NCI-H526 treated with DMSO at 0.1 percent for 48 hours (cell line): ENCODE measurements around the gene ZFAND2A.
A peak's percentile ranks its signal among the peaks of the same experiment; 100 is the strongest.
"Not testable (repeated sequence)": the region's sequence is repeated elsewhere in the genome, so short reads cannot be mapped to it uniquely, and the experiment has no call there.

Experiments
- DNase-seq: peaks from one replicate; lab custom pipeline; 2025; lab: John Stamatoyannopoulos, UW

The ZFAND2A gene, protein sequence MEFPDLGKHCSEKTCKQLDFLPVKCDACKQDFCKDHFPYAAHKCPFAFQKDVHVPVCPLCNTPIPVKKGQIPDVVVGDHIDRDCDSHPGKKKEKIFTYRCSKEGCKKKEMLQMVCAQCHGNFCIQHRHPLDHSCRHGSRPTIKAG

DNA sequence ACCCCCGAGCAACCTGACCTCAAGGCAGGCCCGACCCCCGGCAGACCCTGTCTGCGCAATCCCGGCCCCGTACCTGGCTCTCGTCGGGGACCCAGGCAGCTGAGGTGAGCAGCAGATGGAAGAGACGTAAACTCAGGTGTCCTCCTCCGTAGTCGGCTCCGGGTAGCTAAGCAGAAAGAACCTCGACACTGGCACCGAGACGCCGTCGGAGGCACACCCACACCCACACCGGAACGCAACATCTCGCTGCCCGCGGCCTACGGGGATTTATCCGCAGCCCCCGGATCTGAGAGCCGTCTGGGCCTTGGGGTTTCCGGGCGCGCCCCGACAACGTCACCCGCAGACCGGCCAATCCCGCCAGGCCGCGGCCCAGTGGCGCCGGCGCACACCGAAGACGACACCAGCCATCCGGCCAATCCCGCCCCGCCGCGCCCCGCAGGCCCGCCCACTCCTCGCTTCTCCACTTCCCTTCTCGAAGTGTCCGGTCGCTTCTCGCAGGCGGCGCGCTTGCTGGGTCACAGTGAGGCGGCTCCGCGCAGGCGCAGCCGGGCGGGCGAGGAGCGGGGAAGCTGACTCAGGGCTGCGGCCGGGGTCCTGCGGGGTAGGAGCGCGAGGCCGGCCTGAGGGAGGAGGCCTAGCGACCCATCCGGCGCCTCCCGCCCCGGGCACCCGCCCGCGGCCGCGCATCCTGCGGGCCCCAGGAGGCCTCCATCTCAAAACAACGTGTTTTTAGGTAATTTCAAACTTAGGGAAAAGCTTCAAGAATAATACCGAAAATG lies at the start of gene ZFAND2A:
Gene ZFAND2A (minus strand): TSS at position 306 of the 779 bp plus-strand sequence. CDS start 1,984 bp downstream, outside the sequence.
- DNase-seq, result peak; percentile 90

DNA sequence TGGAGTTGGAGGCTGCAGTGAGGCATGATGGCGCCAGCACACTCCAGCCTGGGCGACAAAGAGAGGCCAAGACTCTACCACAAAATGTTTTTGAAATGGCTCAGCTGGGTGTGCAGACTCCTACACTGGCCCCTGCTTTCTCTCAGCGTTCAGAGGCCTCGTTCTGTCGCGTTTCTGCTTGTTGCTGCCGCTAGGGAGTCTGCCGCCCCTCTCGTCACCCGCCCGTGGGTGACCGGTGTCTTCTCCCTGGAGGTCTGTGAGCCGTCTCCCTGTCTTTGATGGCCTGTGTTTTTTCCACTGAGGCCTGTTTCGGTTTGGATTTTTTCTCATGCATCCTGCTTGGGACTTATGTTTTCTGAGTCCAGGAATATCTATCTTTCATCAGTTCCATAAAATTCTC lies 49.1 kb upstream of the ZFAND2A start:
- DNase-seq, result no peak

- not testable (repeated sequence) for DNase-seq
Observed at GRCh38 chr7:1205742-1206141, 45.7 kb upstream of the ZFAND2A start.

DNA sequence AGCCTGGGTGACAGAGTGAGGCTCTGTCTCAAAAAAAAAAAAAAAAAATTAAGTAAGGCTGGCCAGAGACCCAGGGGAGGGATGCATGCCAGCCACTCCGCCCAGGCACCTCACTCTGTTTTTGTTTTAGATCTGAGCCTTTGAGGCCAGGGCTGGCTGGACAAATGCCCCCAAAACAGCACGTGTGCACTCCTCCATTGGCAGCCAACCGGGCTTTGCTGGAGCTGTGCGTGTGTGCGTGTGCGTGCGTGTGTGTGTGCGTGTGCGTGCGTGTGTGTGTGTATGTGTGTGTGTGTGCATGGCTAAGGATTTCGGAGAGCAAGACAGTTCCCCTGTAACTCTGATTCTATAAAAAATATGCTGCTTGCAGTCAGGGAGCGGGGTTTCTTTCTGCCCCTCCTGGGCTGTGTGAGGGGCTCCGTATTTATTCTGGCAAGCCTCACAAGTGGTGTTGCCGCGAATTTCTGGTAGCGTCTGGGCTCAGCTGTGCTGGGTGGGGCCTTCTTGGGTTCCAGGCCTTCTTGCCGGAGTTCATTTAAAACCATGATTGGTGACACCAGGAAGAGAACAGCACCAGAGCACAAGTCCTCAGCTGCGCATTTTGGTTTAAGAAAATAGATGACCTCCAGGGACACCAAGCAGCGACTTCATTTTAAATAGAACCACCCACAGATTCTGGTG lies 44.6 kb upstream of the ZFAND2A start:
- DNase-seq, result no peak

DNA sequence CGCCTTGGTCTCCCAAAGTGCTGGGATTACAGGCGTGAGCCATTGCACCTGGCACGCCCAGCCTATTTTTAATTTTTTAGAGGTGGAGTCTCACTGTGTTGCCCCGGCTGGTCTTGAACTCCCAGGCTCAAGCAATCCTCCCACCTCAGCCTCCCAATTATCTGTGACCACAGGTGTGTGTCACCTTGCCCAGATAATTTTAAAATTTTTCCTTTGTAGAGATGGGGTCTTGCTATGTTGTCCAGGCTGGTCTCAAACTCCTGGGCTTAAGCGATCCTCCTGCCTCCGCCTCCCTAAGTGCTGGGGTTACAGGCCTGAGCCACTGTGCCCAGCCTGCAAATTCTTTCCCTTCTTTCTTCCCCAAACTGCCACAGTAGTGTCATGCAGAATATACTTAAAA lies 42.9 kb upstream of the ZFAND2A start:
- not testable (repeated sequence) for DNase-seq

DNA sequence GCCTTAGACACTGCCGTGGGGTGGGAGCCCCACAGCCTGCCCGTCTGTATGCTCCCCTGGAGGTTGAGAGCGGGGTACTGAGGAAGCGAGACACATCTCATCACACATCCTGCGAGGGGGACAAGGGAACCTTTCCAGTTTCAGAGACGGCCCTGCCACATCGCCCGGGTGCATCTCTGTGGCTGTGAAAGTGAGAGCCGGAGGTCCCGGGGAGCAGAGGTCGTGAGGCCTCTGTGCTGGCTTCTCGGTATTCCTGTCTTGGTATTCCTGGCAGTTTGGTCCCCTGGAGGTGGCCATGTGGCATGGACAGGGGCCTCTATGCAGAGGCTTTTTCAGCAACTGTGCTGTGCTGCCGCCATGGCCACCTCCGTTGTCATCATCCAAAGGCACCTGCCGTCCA lies 41.9 kb upstream of the ZFAND2A start:
- DNase-seq, result no peak

DNA sequence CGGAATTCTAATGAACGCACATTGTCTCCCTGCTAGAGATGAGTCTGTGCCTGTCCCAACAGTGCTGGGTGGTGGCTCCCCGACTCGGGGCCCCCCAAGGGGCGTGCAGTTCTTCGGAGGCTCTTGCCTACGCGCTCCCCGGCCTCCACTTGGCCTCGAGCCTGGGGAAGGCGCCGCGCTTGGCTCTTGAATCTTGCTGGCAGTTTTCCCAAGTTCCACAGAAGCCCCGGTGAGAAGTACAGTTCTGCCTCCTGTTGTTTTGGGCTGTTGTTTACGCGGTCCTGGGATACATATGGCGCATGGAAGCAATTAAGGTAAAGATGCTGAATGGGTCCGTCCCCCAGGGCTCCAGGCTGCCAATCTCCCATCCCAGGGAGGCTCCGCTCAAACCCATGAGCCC lies 40.0 kb upstream of the ZFAND2A start:
- DNase-seq, result no peak

- peak; percentile 8 for DNase-seq
Observed at GRCh38 chr7:1197997-1198625, 38.1 kb upstream of the ZFAND2A start.

GRCh38 chr7:1196950-1197349 lies 37.0 kb upstream of the ZFAND2A start:
- DNase-seq, result no peak

DNA sequence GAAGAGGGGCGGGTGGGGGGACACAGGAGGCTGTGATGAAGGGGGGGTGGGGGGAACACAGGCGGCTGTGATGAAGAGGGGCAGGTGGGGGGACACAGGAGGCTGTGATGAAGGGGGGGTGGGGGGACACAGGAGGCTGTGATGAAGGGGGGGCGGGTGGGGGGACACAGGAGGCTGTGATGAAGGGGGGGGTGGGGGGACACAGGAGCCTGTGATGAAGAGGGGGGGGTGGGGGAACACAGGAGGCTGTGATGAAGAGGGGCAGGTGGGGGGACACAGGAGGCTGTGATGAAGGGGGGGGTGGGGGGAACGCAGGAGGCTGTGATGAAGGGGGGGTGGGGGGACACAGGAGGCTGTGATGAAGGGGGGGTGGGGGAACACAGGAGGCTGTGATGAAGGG lies 36.4 kb upstream of the ZFAND2A start:
- not testable (repeated sequence) for DNase-seq

- peak; percentile 29 for DNase-seq
Observed at GRCh38 chr7:1193593-1194424, 33.8 kb upstream of the ZFAND2A start.

GRCh38 chr7:1192171-1192676 lies 32.2 kb upstream of the ZFAND2A start:
- DNase-seq, result no peak

- no peak for DNase-seq
Observed at GRCh38 chr7:1189986-1190772, 30.2 kb upstream of the ZFAND2A start.

DNA sequence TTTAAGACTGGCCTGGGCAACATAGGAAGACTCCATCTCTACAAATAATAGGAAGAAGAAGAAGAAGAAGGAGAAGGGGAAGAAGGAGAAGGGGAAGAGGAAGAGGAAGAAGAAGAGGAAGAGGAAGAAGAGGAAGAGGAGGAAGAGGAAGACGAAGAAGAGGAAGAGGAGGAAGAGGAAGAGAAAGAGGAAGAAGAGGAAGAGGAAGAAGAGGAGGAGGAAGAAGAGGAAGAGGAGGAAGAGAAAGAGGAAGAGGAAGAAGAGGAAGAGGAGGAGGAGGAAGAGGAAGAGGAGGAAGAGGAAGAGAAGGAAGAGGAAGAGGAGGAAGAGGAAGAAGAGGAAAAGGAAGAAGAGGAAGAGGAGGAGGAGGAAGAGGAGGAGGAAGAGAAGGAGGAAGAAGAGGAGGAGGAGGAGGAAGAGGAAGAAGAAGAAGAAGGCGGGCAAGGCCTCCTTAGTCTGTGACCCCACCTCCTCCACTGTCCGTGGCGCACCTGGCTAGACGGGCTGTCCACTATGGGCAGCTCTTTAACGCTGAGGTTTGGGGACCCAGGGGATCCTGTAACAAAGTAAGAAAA lies 28.8 kb upstream of the ZFAND2A start:
- no peak for DNase-seq

DNA sequence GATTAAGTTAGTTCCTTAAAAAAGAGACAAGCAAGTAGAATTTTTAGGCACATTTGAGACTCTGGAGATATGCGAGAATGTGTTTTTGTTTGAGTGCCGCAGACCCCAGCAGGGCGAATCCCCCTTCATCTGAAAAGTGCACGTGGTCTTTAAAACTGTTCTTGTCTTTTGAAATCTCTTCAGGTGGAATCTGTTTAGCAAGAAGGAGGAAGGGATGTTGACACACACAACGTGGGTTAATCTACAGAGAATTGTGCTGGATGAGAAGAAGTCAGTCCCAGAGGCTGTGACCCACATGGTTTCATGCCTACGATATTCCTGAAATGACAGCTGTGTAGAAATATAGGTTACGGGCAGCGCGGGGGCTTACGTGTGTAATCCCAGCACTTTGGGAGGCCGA lies 27.1 kb upstream of the ZFAND2A start:
- DNase-seq, result no peak

DNA sequence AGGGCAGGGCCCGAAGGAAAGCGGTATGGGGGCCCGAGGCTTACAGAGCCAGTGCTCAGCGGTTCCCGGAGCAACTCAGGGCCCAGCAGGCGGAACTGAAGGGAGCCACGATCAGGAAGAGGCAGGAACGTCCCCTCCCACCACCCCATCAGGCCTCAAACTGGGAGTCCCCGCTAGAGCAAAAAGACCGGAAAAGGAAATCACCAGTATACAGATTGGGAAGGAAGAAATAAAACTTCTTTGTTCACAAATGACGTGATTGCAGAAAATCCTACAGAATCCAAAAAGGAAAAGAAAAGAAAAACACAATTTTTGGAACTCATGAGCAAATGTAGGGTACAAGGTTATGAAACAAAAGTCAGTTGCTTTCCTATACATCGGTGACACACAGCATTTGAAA lies 21.6 kb upstream of the ZFAND2A start:
- DNase-seq, result no peak

DNA sequence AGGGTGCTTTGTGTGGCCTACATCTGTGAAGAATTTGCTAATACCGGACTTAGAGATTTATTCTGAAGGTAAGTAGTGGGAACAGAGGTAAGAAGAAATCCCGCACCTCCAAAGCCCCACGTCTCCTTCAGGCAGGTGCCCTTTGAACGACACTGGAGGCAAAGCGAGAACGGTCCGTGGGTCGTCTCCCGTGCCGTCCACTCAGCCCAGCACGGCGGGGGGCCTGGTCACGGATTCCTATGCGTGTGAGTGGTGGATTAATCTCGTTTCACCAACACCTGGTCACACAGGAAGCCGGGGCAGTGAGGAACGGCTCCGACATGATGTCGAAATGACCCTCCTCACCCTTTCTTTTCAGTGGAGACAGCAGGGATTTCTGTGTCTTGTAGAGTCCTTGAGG lies 21.0 kb upstream of the ZFAND2A start:
- DNase-seq, result no peak

DNA sequence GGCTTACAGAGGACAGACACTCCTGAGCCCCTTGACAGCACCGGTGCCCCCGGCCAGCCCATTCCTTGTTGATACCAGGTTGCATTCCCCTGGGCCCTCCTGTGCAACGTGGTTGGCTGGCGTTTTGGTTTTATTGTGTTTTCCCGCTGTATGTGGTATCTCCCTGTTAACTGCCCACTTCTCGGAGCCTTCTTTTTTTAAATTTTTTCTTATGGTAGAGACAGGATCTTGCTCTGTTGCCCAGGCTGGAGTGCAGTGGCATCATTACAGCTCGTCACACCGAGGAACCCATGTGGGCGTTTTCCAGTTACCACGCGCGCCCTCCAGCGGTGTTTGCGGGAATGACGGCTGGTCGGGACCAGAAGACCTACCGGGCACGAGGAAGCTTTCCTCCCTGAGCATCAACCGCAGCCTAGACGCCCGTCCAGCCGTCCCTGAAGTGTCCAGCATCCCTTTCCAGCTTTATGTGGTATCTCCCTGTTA lies 16.9 kb upstream of the ZFAND2A start:
- DNase-seq, result peak; percentile 32

DNA sequence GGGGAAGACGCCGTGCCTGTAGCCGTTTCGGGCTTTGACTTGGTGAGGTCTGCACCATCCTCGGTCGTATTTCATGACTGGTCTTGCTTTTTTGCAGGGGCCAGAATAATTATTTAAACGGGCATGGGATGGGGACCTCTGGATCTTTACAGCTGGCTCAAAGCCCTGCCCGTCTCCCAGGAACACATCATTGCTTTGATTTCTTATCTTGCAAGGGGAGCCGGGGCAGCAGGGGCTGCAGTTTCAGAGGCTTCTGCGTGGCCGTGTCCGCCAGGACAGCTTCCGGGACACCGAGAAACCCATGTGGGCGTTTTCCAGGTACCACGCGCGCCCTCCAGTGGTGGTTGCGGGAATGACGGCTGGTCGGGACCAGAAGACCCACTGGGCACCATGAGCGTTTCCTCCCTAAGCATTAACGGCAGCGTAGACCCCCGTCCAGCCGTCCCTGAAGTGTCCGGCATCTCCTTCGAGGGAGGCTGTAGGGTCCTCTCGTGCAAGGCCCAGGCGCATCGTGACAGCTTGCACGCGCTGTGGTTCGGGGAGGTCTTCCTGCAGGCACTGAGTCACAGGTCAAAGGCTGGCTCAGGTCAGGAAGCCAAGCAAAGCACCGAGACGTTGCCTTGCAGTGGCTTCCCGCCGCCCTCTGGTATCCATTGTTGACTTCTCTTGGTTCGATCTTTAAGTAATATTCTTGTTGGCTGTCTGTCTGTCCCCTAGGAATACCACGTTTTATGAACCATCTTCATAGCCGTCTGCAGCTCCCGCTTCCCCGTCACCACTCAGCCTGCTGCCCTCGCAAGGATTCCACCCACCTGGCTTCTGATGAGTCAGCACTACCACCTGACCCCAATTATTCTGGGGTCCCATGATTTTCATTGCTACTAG lies 16.2 kb upstream of the ZFAND2A start:
- DNase-seq, result peak; percentile 22
